ENCODE results near the gene MATK. TPM values are rescaled to one million over a fixed set of nuclear protein-coding genes. Genes with fewer than 3 reads are reported as not detected.

The MATK gene
- total and polyA plus RNA-seq, 10 of the 15 experiments (the other 5 are each of a cell fraction or from before 2014, with no cell fraction given), result 0.24 to 2.2 (median 1.1) TPM; not detected in 2

DNA sequence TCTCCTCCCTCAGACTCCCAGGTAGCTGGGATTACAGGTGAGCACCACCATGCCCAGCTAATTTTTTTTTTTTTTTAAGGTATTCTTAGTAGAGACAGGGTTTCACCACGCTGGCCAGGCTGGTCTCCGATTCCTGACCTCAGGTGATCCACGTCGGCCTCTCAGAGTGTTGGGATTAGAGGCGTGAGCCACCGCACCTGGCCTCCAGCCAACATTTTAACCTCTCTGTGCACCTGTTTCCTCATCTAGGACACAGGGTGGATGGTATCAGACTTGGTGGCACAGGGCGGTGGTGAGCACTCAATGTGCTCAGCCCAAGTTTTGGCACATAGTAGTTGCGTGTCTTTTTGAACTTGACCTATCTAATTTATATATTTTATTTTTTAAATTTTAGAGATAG is 37.2 kb downstream of the MATK start:
- TF ChIP-seq, protein P1, sequence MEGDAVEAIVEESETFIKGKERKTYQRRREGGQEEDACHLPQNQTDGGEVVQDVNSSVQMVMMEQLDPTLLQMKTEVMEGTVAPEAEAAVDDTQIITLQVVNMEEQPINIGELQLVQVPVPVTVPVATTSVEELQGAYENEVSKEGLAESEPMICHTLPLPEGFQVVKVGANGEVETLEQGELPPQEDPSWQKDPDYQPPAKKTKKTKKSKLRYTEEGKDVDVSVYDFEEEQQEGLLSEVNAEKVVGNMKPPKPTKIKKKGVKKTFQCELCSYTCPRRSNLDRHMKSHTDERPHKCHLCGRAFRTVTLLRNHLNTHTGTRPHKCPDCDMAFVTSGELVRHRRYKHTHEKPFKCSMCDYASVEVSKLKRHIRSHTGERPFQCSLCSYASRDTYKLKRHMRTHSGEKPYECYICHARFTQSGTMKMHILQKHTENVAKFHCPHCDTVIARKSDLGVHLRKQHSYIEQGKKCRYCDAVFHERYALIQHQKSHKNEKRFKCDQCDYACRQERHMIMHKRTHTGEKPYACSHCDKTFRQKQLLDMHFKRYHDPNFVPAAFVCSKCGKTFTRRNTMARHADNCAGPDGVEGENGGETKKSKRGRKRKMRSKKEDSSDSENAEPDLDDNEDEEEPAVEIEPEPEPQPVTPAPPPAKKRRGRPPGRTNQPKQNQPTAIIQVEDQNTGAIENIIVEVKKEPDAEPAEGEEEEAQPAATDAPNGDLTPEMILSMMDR (IDR thresholded peaks at IDR 0.05 in 2 of 3, conservative IDR thresholded peaks at IDR 0.05 in 1 of 3; ENCODE audit: control insufficient read depth in 2 of 3, extremely low read depth in 1 of 3, insufficient read depth in 1 of 3, low read depth in 3 of 3, low read length in 3 of 3), result no peak
- TF ChIP-seq POLR2A (IDR thresholded peaks at IDR 0.05; ENCODE audit: low read depth, low read length) (no peak), CREM (IDR thresholded peaks at IDR 0.05; ENCODE audit: low read depth) (no peak)
- no peak overlapping the region for H3K4me2 ChIP-seq (ENCODE audit: control insufficient read depth, insufficient read depth)
- ChIA-PET POLR2A (interaction anchor here (1.0 kb wide), 1 partner anchor 12 kb away, joined by 3 read pairs; no protein-coding TSS in a partner anchor), CTCF (interaction anchor here (0.5 kb wide), 1 partner anchor 525 kb away, joined by 3 read pairs; no protein-coding TSS in a partner anchor), SMC1A (ENCODE audit: uncharacterized antibody, unreplicated experiment) (no interaction called here), RAD21 (ENCODE audit: unreplicated experiment) (no interaction called here)
- H3K27me3 ChIP-seq (replicated peaks in 1 of 2; ENCODE audit: control insufficient read depth in 2 of 2, insufficient read depth in 2 of 2, low read length in 1 of 2), result no peaks in the 10 kb centered on the region
- H3K9ac ChIP-seq (ENCODE audit: control insufficient read depth, insufficient read depth, low read length), result no peak overlapping the region
- H3K27ac ChIP-seq (ENCODE audit: control insufficient read depth, insufficient read depth), result no peak overlapping the region
- H4K20me1 ChIP-seq (ENCODE audit: control insufficient read depth, insufficient read depth), result no peaks in the 10 kb centered on the region
- no TSS peak for BruUV-seq (replicated peaks)
- in situ Hi-C loops (cut with MboI), result no loop called here
- H3K9me3 ChIP-seq (replicated peaks; ENCODE audit: control insufficient read depth, insufficient read depth, low read length), result no peaks in the 10 kb centered on the region
- intact Hi-C loops (cut with micrococcal nuclease; ENCODE audit: unreplicated experiment), result no loop called here
- H3K4me1 ChIP-seq (ENCODE audit: control insufficient read depth, insufficient read depth, low read length), result no peaks in the 10 kb centered on the region
- no peaks in the 10 kb centered on the region for H3K79me2 ChIP-seq (ENCODE audit: control insufficient read depth, insufficient read depth, low read length)
- no peak overlapping the region for H2AFZ ChIP-seq (ENCODE audit: control insufficient read depth, low read depth, low read length)
- no peak for ATAC-seq
- no peak overlapping the region for H3K4me3 ChIP-seq
- over 99% methylated on average over 8 of the region's 8 CpGs for WGBS (ENCODE audit: insufficient coverage, insufficient replicate concordance, low lambda C conversion rate, missing lambda C conversion rate)
- H3K36me3 ChIP-seq (ENCODE audit: control insufficient read depth in 2 of 2, insufficient read depth in 2 of 2, low read length in 1 of 2), result peaks cover 0 to 5% of the 10 kb centered on the region in 2 experiments; a peak in 1 of 4 replicates
- no peak for FAIRE-seq
- no peak for DNase-seq (ENCODE audit: low read depth, low spot score)

DNA sequence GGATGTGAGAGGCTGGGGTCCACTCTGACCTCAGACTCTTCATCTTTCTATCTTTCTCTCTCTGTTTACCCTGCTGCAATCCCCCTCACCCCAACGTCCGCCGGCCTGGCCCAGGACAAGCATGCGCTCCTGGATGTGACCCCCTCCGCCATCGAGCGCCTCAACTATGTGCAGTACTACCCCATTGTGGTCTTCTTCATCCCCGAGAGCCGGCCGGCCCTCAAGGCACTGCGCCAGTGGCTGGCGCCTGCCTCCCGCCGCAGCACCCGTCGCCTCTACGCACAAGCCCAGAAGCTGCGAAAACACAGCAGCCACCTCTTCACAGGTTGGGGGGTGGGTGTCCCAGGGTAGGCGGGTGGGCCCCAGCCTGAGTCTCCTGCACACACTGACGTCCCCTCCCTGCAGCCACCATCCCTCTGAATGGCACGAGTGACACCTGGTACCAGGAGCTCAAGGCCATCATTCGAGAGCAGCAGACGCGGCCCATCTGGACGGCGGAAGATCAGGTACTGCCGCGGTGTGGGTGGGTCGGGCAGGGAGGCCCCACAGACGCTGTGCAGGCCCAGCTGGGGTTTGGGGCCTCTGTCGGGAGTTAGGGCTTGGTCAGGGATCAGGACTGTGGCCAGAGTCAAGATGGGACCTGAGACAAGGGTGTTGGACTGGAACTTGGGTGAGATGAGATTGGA is 39.7 kb downstream of the MATK start:
- peaks cover 0 to 5% of the 10 kb centered on the region in 2 experiments; a peak in 1 of 4 replicates for H3K36me3 ChIP-seq (ENCODE audit: control insufficient read depth in 2 of 2, insufficient read depth in 2 of 2, low read length in 1 of 2)
- 75% methylated on average over 31 of the region's 31 CpGs for WGBS (ENCODE audit: insufficient coverage, insufficient replicate concordance, low lambda C conversion rate, missing lambda C conversion rate)
- no peaks in the 10 kb centered on the region for H4K20me1 ChIP-seq (ENCODE audit: control insufficient read depth, insufficient read depth)
- ChIA-PET POLR2A (no interaction called here), RAD21 (ENCODE audit: unreplicated experiment) (no interaction called here), CTCF (no interaction called here), SMC1A (ENCODE audit: uncharacterized antibody, unreplicated experiment) (no interaction called here)
- H3K27me3 ChIP-seq (replicated peaks in 1 of 2; ENCODE audit: control insufficient read depth in 2 of 2, insufficient read depth in 2 of 2, low read length in 1 of 2), result no peaks in the 10 kb centered on the region
- no peaks in the 10 kb centered on the region for H3K79me2 ChIP-seq (ENCODE audit: control insufficient read depth, insufficient read depth, low read length)
- no peak overlapping the region for H3K27ac ChIP-seq (ENCODE audit: control insufficient read depth, insufficient read depth)
- no TSS peak for BruUV-seq (replicated peaks)
- H3K4me2 ChIP-seq (ENCODE audit: control insufficient read depth, insufficient read depth), result no peak overlapping the region
- no peaks in the 10 kb centered on the region for H3K4me1 ChIP-seq (ENCODE audit: control insufficient read depth, insufficient read depth, low read length)
- intact Hi-C loops (cut with micrococcal nuclease; ENCODE audit: unreplicated experiment), result no loop called here
- H2AFZ ChIP-seq (ENCODE audit: control insufficient read depth, low read depth, low read length), result no peak overlapping the region
- in situ Hi-C loops (cut with MboI), result no loop called here
- no peak overlapping the region for H3K9ac ChIP-seq (ENCODE audit: control insufficient read depth, insufficient read depth, low read length)
- ATAC-seq (no peak), FAIRE-seq (no peak), DNase-seq (ENCODE audit: low read depth, low spot score) (no peak)
- H3K4me3 ChIP-seq, result no peak overlapping the region
- H3K9me3 ChIP-seq (replicated peaks; ENCODE audit: control insufficient read depth, insufficient read depth, low read length), result no peaks in the 10 kb centered on the region
- TF ChIP-seq, protein P2, sequence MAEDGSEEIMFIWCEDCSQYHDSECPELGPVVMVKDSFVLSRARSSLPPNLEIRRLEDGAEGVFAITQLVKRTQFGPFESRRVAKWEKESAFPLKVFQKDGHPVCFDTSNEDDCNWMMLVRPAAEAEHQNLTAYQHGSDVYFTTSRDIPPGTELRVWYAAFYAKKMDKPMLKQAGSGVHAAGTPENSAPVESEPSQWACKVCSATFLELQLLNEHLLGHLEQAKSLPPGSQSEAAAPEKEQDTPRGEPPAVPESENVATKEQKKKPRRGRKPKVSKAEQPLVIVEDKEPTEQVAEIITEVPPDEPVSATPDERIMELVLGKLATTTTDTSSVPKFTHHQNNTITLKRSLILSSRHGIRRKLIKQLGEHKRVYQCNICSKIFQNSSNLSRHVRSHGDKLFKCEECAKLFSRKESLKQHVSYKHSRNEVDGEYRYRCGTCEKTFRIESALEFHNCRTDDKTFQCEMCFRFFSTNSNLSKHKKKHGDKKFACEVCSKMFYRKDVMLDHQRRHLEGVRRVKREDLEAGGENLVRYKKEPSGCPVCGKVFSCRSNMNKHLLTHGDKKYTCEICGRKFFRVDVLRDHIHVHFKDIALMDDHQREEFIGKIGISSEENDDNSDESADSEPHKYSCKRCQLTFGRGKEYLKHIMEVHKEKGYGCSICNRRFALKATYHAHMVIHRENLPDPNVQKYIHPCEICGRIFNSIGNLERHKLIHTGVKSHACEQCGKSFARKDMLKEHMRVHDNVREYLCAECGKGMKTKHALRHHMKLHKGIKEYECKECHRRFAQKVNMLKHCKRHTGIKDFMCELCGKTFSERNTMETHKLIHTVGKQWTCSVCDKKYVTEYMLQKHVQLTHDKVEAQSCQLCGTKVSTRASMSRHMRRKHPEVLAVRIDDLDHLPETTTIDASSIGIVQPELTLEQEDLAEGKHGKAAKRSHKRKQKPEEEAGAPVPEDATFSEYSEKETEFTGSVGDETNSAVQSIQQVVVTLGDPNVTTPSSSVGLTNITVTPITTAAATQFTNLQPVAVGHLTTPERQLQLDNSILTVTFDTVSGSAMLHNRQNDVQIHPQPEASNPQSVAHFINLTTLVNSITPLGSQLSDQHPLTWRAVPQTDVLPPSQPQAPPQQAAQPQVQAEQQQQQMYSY (CRISPR knock-in tag; IDR thresholded peaks at IDR 0.05), result no peak
- no peak for TF ChIP-seq RAD21 (IDR thresholded peaks at IDR 0.05; ENCODE audit: insufficient read depth, low read depth, low read length)
- TF ChIP-seq, protein P3, sequence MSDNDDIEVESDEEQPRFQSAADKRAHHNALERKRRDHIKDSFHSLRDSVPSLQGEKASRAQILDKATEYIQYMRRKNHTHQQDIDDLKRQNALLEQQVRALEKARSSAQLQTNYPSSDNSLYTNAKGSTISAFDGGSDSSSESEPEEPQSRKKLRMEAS (IDR thresholded peaks at IDR 0.05; ENCODE audit: low read depth, low read length), result no peak

All from GM12878 (cell line).